GM12872 (cell line): ENCODE results near the gene LRRN1.

Experiments used
- CTCF ChIP-seq: IDR thresholded peaks from 3 replicates; pipeline ENCODE4 v1.5.1; 2011; ENCODE audit warnings: low read depth, mild to moderate bottlenecking, low read length, moderate library complexity; ENCODE audit not compliant: insufficient read depth

The LRRN1 gene

GRCh38 chr3:3792391-3792790, 6.8 kb upstream of the LRRN1 start:
- no peak for TF ChIP-seq CTCF

DNA sequence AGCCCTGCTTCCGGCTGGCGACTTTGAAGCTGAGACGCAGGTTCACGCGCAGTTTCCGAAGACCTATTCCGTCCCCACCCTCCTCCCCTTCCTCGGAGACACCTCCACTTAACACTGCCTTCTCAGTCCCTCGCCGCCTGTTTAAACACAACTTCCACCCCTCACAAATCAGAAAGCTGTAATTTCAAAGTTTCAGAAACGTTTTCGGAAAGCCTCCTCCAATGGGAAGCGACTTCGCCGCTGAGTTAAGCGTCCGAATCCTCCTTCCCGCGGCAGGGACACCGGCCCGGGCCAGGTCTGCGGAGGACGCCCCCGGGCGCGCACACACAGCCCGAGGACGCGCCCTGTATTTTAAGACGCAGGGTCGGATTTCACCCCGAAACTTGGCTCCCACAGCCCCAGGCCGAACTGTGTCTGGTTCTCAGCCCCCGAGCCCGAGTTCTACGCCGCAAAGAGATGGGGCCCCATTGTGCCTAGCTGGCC, 559 bp upstream of the LRRN1 start:
- no peak for TF ChIP-seq CTCF

DNA sequence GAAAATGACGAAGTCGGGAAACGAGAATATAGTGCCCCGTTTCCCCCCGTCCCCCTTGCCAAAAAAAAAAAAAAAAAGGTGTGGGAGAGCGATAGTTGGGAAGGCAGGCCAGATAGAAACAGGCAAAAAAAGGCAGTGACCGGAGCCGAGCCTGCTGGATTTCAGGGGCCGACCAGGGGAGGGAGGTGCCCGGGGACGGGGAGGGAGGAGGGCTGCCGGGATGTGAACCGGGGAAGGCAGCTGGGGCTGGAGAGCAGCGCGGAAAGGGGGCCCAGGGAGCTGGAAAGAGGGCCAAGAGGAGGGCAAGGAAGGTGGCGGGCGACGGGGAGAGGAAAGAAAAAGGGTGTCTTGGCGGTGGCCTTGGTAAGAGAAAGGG, 837 bp downstream of the LRRN1 start:
- no peak for TF ChIP-seq CTCF

GRCh38 chr3:3800685-3801493, 1.7 kb downstream of the LRRN1 start:
- no peak for TF ChIP-seq CTCF

GRCh38 chr3:3801494-3801841, 2.2 kb downstream of the LRRN1 start:
- TF ChIP-seq CTCF, result no peak

DNA sequence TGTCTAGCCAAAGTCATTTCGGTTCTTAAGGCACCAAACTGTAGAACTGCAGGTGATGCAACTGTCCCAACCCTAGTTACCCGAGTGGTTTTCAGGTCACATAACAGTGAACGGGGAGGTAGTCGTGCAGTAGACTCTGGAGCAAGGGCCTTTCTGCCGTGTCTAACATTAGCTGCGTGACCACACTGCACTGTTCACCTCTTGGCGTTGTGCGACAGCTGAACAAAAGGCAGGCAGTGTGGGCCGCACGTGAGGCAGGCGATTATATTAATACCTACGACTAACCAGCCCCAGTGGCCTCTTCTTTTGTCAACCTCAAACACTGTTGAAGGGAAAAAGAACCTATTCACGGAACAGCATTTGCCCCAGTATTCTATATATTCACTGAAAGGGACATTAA, 2.8 kb downstream of the LRRN1 start:
- no peak for TF ChIP-seq CTCF

DNA sequence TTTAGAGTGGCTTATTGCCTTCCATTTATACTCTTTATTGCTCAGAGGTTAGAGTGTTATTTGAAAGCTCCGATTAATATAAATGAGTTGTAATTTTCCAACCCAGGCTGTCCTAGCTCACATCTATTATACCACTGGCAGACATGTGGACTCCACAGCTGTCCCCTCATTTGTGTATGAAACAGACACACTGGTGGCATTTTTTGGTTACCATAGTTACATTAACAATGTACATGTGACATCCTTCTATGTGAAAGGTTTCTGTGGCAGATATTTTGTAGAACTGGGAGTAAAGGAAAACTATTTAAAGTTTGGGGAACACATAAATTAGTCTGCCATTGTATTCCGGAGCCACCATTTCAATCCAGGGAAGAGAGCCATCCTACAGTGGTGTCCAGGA, 5.3 kb downstream of the LRRN1 start:
- no peak for TF ChIP-seq CTCF
